Body of pancreas (tissue), 4 donors: ENCODE measurements around the gene FOSL1.

Experiments
- POLR2A ChIP-seq, 3 donors: fragments of 450-650 bp; IDR thresholded peaks; one replicate each; pipeline ENCODE4 v1.6.1; 2016; ENCODE audit warnings: antibody characterized with exemption in 3 of 3, mild to moderate bottlenecking in 2 of 3
- TF ChIP-seq, protein P1 (sequence below), 7 experiments: fragments of 450-650 bp in 4 of 7; fragments of 200-600 bp in 3 of 7; sonication (generic) in 3 of 7; IDR thresholded peaks; one replicate each; pipeline ENCODE4 v1.5.1; 2016 to 2019; ENCODE audit warnings: antibody characterized with exemption in 7 of 7

DNA sequence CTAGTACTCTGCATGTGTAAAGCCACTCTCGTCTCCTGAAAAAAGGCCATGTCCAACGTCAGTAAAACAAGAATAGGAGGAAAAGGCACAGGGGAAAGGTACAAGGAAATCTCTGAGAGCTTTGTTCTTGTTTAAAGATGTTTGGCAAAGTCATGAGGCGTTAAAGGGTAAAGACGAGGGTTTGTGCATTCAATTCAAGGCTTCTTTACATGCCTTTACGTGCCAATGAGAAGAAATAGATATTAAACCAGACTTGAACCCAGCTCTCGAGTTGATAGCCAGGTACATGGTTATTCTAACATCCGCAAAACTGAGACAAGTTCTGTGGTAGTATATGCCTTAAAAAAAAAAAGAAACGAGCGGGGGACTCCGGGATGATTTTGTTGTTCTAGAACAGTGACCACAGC lies 41.5 kb downstream of the FOSL1 start:
- TF ChIP-seq, protein P1, sequence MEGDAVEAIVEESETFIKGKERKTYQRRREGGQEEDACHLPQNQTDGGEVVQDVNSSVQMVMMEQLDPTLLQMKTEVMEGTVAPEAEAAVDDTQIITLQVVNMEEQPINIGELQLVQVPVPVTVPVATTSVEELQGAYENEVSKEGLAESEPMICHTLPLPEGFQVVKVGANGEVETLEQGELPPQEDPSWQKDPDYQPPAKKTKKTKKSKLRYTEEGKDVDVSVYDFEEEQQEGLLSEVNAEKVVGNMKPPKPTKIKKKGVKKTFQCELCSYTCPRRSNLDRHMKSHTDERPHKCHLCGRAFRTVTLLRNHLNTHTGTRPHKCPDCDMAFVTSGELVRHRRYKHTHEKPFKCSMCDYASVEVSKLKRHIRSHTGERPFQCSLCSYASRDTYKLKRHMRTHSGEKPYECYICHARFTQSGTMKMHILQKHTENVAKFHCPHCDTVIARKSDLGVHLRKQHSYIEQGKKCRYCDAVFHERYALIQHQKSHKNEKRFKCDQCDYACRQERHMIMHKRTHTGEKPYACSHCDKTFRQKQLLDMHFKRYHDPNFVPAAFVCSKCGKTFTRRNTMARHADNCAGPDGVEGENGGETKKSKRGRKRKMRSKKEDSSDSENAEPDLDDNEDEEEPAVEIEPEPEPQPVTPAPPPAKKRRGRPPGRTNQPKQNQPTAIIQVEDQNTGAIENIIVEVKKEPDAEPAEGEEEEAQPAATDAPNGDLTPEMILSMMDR (IDR thresholded peaks at IDR 0.05): no peak
- no peak for TF ChIP-seq POLR2A (IDR thresholded peaks at IDR 0.05)
